Activated naive CD8-positive, alpha-beta T cell (primary cell): Measurements from ENCODE around the gene COL5A3.
"Not testable (repeated sequence)": the region's sequence is repeated elsewhere in the genome, so short reads cannot be mapped to it uniquely, and the experiment has no call there.

Experiments
- H3K27ac Mint-ChIP-seq: one replicate; pipeline ENCODE4 v1.8.0; 2021; ENCODE audit warnings: mixed read lengths
- H3K27me3 Mint-ChIP-seq: one replicate; pipeline ENCODE4 v1.8.0; 2021; ENCODE audit warnings: mixed read lengths
- H3K36me3 Mint-ChIP-seq: one replicate; pipeline ENCODE4 v1.8.0; 2021; ENCODE audit warnings: mixed read lengths
- H3K4me1 Mint-ChIP-seq: one replicate; pipeline ENCODE4 v1.8.0; 2021; ENCODE audit warnings: low read depth, mixed read lengths
- H3K4me3 Mint-ChIP-seq: one replicate; pipeline ENCODE4 v1.8.0; 2021; ENCODE audit warnings: mild to moderate bottlenecking, mixed read lengths
- H3K9me3 Mint-ChIP-seq: one replicate; pipeline ENCODE4 v1.8.0; 2021; ENCODE audit warnings: low read depth, mixed read lengths

Gene COL5A3

DNA sequence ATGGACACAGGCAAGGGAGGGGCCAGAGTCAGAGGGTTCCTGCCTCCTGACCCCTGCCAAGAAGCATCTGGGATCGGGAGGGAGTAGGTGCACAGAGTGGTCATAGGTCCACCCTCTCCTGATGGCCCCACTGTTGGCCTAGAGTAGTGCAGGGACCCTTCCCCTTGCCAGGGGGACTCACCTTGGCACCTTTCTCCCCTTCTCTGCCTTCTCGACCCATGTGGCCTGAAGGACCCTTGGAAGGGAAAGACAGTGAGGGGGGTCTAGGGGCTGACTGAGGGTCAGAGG, 40.7 kb downstream of the COL5A3 start:
- H3K36me3 Mint-ChIP-seq: no peaks in the 10 kb centered on the region
- no peak overlapping the region for H3K27ac Mint-ChIP-seq
- peaks cover 6% of the 10 kb centered on the region for H3K9me3 Mint-ChIP-seq
- no peak overlapping the region for H3K4me3 Mint-ChIP-seq
- H3K27me3 Mint-ChIP-seq: peaks cover 25% of the 10 kb centered on the region
- H3K4me1 Mint-ChIP-seq: peaks cover 2% of the 10 kb centered on the region

DNA sequence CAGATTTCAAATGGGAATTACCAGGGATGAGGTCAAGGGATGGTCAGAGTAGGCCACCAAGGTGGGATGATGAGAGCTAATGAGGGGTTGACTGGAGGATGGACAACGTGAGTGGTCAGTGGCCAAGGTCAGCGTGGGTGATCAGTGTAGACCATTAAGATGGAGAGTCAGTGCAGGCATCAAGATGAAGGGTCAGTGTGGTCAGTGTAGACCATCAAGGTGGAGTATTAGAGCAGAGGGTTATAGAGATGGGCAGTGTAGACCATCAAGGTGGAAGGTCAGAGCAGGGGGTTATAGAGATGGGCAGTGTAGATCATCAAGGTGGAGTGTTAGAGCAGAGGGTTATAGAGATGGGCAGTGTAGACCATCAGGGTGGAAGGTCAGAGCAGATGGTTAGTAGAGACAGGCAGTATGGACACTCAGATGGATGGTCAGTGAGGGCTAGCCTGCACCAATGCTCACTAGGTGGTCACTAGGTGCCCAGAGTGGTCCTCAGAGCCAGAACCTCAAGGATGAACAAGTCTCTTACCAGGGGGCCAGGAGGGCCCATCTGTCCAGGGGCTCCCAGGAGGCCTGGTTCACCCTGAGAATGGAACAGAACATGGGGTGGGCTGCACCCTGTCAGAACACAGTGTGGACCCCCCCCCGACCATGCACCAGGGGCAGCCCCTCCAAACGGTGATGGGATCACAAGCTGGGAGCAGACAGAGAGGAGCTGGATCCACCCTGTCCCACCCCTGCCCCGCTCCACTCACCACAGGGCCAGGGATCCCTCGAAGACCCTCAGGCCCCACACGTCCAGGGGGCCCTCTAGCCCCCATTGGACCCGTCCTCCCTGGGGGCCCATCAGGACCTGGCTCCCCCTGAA, 41.2 kb downstream of the COL5A3 start:
- peaks cover 25% of the 10 kb centered on the region for H3K27me3 Mint-ChIP-seq
- H3K4me1 Mint-ChIP-seq: peaks cover 2% of the 10 kb centered on the region
- H3K36me3 Mint-ChIP-seq: no peaks in the 10 kb centered on the region
- H3K4me3 Mint-ChIP-seq: no peak overlapping the region
- peaks cover 6% of the 10 kb centered on the region for H3K9me3 Mint-ChIP-seq
- H3K27ac Mint-ChIP-seq: no peak overlapping the region

DNA sequence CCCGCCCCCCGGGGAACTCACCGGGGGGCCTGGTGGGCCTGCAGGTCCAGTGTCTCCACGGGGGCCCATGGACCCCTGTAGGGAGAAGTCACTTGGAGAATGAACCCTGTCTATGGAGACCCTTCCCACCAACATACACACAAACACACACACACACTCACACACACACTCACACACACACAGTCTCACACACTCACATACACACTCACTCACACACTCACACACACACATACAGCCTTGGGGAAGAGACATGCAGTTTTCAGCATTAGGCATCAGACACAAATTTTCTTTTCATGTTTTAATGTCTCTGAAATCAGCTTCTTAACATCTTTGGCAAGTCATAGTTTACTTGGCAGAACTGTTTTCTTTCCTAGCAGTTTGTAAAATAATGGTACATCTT, 43.0 kb downstream of the COL5A3 start:
- Mint-ChIP-seq H3K4me3 (no peak overlapping the region), H3K36me3 (no peaks in the 10 kb centered on the region), H3K27ac (no peak overlapping the region), H3K4me1 (peaks cover 2% of the 10 kb centered on the region), H3K27me3 (peaks cover 31% of the 10 kb centered on the region), H3K9me3 (peaks cover 6% of the 10 kb centered on the region)

DNA sequence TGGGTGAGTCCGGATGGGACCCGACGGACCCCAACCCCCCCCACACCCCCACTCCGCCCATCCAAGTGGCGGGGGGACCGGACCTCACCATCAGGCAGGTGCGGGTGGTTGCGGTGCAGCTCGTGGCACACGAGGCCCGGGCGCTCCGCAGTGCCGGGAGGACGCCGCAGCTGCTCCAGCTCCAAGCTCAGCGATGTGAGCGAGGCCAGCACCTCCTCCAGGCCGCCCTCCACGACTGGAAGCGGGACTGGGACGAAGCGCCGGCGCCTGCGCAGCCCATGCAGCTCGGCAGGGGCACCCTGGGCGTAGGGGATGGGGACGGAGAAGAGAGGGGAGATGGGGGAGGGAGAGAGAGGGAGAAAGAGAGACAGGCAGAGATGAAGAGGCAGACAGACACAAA, 43.9 kb downstream of the COL5A3 start:
- Mint-ChIP-seq H3K27ac (no peak overlapping the region), H3K4me1 (peaks cover 2% of the 10 kb centered on the region), H3K4me3 (no peak overlapping the region), H3K9me3 (no peaks in the 10 kb centered on the region), H3K36me3 (no peaks in the 10 kb centered on the region), H3K27me3 (peaks cover 30% of the 10 kb centered on the region)

DNA sequence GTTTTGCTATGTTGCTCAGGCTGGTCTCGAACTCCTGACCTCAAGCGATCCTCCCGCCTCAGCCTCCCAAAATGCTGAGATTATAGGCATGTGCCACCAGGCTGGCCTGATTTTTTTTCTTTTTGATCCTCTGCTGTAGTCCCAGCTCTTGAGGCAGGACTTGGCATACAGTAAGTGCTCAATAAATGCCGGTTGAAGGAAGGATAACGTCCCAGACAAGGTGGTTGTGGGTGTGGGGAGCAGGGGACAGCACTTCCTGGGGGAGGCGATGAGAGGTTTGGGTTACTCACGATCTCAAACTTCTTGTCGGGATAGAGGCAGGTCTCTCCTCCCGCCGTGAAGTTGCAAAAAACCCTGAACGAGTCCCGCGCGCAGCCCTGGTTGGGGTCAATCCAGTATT, 44.3 kb downstream of the COL5A3 start:
- Mint-ChIP-seq H3K27me3 (peaks cover 31% of the 10 kb centered on the region), H3K36me3 (no peaks in the 10 kb centered on the region), H3K27ac (no peak overlapping the region), H3K9me3 (no peaks in the 10 kb centered on the region), H3K4me1 (peaks cover 2% of the 10 kb centered on the region), H3K4me3 (no peak overlapping the region)

DNA sequence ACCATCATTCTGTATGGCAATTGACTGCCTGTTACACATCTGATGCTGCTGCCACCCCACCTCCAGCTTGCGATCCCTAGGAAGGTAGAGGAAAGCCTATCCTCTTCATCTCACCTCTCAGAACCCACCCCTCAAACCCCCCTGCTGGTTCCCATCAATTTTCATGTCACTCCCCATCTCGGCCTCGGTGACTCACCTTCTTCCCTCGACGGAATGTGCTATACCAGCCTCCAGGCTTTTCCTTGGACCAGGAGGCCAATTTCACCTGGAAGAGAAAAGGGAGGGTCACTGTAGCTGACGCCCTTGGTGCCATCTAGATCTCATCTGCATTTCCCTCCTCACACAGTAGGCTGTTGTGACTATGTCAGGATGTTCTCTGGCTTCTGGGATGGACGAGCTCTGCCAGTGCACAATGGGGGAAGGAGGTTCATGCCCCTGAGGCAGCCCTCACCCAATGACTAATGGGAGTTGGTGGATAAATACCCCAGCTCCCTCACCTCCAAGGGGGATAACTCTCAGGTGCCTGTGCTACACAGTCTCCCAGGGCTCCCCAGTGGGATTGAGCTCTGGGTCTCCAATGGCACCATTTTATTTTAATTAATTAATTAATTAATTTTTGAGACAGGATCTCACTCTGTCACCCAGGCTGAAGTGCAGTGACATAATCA, 47.5 kb downstream of the COL5A3 start:
- Mint-ChIP-seq H3K27ac (no peak overlapping the region), H3K36me3 (no peaks in the 10 kb centered on the region), H3K9me3 (no peaks in the 10 kb centered on the region), H3K4me1 (peaks cover 2% of the 10 kb centered on the region), H3K4me3 (no peak overlapping the region), H3K27me3 (peaks cover 23% of the 10 kb centered on the region)

DNA sequence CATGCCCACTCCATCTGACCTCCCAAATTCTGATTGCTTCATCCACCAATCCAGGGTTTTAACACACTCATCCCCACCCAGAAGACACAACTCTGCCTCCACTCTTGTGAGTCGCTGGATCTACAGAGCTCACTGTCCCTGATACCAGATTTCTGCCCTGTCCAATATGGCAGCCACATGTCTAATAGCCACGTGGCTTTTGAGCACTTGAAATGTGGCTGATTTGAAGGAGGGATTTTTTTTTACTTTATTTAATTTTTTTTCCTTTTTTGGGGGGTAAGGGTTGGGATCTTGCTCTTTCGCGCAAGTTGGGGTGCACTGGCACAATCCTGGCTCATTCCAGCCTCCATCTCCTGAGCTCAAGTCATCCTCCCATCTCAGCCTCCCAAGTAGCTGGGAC, 49.2 kb downstream of the COL5A3 start:
- H3K27me3 Mint-ChIP-seq: peaks cover 19% of the 10 kb centered on the region
- no peaks in the 10 kb centered on the region for H3K36me3 Mint-ChIP-seq
- no peak overlapping the region for H3K27ac Mint-ChIP-seq
- no peaks in the 10 kb centered on the region for H3K9me3 Mint-ChIP-seq
- H3K4me1 Mint-ChIP-seq: no peaks in the 10 kb centered on the region
- no peak overlapping the region for H3K4me3 Mint-ChIP-seq

DNA sequence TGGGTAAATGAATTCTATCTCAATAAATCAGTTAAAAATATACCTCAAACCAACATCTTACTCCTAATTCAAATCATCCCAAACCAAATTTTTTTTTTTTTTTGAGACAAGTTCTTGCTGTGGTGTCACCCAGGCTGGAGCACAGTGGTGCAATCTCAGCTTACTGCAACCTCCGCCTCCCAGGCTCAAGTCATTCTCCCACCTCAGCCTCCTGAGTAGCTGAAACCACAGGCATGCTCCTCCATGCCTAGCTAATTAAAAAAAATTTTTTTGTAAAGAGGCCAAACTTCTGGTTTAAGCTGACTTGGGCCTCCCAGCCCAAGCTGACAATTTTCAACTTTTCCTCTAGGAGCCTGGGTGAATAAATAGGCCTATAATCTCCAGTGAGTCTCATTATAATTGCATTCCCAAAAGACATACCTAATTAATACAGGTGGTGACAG, 51.9 kb downstream of the COL5A3 start:
- Mint-ChIP-seq H3K36me3 (no peaks in the 10 kb centered on the region), H3K4me1 (no peaks in the 10 kb centered on the region), H3K4me3 (no peak overlapping the region), H3K27me3 (peaks cover 15% of the 10 kb centered on the region), H3K27ac (no peak overlapping the region), H3K9me3 (no peaks in the 10 kb centered on the region)

DNA sequence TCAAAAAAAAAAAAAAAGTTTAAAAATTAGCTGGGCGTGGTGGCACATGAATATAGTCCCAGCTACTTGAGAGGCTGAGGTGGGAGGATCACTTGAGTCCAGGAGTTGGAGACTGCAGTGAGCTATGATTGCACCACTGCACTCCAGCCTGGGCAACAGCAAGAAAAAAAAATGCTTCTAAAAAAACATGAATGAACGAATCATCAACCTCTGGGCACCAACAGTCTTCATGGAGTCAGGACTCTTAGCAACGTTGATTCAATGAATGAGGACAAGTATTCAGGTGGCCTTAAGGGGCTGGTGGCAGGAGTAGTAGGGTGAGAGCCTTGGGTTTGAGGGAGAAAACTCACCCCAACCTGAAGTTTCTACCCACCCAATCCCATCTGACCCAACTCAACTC, 53.3 kb downstream of the COL5A3 start:
- no peaks in the 10 kb centered on the region for H3K36me3 Mint-ChIP-seq
- H3K4me3 Mint-ChIP-seq: no peak overlapping the region
- no peak overlapping the region for H3K27ac Mint-ChIP-seq
- H3K9me3 Mint-ChIP-seq: no peaks in the 10 kb centered on the region
- H3K4me1 Mint-ChIP-seq: no peaks in the 10 kb centered on the region
- H3K27me3 Mint-ChIP-seq: peaks cover 9% of the 10 kb centered on the region

DNA sequence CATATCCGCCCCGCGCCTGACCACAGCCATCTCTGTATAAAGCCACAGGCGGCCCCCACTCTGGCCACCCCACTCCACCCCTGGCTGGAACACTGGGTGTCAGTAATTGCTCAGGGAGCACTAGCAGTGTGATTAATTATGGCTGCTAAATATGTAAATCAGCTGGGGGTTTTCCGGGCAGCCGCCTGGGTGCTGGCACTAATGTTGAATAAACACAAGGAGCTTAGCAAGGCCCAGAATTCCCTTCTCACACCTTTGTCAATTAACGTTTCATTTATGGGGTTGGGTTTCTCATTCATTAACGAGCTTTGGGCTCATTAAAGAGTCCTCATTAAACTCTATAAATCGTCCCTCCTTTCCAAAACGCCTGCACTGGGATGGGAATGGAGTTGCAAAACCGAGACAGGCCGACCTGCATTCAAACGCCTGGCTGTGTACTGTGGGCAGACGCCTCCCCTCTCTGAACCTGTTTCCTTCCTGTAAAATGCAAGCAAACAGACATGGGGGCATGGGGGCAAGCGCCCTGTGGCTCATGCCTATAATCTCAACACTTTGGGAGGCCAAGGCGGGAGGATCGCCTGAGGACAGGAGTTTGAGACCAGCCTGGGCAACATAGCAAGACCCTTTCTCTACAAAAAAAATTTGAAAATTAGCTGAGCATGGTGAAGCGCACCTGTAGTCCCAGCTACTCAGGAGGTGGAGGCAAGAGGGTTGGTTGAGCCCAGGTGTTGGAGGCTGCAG, 56.3 kb downstream of the COL5A3 start:
- H3K4me1 Mint-ChIP-seq: no peaks in the 10 kb centered on the region
- peaks cover 7% of the 10 kb centered on the region for H3K27me3 Mint-ChIP-seq
- no peaks in the 10 kb centered on the region for H3K9me3 Mint-ChIP-seq
- H3K27ac Mint-ChIP-seq: no peak overlapping the region
- H3K36me3 Mint-ChIP-seq: no peaks in the 10 kb centered on the region
- no peak overlapping the region for H3K4me3 Mint-ChIP-seq

DNA sequence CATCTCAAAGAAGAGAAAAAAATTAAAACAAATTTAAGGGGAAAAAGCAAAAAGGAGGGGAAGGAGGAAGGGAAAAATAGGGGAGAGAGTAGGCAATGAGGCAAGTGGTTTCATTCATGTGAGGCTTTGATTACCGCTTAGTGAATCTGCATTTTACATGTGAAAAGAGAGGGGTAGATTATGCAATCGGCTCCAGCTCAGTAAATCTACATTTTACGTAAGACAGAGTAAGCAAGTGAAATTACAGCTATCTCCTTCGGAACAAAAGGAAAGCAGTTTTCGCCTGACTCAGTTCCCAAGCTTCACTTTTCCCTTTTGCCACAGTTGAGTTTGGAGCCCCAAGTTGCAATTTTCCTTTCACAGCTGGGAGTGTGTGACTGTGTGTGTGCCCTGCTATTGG, 58.0 kb downstream of the COL5A3 start:
- no peaks in the 10 kb centered on the region for H3K9me3 Mint-ChIP-seq
- no peak overlapping the region for H3K27ac Mint-ChIP-seq
- H3K27me3 Mint-ChIP-seq: peaks cover 5% of the 10 kb centered on the region
- H3K36me3 Mint-ChIP-seq: no peaks in the 10 kb centered on the region
- H3K4me3 Mint-ChIP-seq: no peak overlapping the region
- H3K4me1 Mint-ChIP-seq: no peaks in the 10 kb centered on the region

DNA sequence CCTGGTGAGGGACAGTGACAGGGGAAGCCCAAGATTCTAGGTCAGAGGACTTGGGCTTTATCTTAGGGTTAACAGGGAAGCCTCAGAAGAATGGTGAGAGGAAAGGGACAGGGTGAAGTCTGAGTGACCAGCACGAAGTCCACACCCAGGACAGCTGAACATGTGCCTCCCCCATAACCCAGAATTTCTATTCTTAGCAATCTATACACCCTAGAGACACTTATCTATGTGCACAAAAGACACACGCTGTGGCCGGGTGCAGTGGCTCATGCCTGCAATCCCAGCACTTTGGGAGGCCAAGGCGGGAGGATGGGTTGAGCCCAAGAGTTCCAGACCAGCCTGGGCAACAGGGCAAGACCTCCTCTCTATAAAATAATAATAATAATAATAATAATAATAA, 62.9 kb downstream of the COL5A3 start:
- H3K4me3 Mint-ChIP-seq: no peak overlapping the region
- H3K36me3 Mint-ChIP-seq: peaks cover 1% of the 10 kb centered on the region
- no peaks in the 10 kb centered on the region for H3K9me3 Mint-ChIP-seq
- H3K4me1 Mint-ChIP-seq: peaks cover 2% of the 10 kb centered on the region
- H3K27me3 Mint-ChIP-seq: peaks cover 7% of the 10 kb centered on the region
- no peak overlapping the region for H3K27ac Mint-ChIP-seq

DNA sequence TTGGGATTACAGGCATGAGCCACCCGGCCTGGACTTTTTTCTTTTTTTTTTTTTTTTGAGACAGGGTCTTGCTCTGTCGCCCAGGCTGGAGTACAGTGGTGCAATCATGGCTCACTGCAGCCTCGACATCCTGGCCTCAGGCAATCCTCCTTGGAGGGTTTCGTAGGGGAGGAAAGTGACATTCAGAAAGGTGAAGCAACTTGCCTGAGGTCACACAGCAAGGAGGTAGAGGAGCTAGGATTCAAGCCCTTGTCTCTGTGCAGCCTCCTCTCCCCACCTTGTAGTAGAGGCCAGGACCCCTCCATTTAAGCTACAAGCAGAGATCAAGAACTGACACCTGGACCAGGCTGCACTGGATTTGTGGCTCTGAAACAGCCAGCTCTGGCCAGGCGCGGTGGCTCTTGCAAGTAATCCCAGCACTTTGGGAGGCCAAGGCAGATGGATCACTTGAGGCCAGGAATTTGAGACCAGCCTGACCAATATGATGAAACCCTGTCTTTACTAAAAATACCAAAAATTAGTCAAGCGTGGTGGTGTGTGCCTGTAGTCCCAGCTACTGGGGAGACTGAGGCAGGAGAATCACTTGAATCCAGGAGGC, 63.7 kb downstream of the COL5A3 start:
- H3K9me3 Mint-ChIP-seq, H3K4me3 Mint-ChIP-seq, H3K36me3 Mint-ChIP-seq, H3K4me1 Mint-ChIP-seq, H3K27ac Mint-ChIP-seq: not testable (repeated sequence)
- peaks cover 11% of the 10 kb centered on the region for H3K27me3 Mint-ChIP-seq

DNA sequence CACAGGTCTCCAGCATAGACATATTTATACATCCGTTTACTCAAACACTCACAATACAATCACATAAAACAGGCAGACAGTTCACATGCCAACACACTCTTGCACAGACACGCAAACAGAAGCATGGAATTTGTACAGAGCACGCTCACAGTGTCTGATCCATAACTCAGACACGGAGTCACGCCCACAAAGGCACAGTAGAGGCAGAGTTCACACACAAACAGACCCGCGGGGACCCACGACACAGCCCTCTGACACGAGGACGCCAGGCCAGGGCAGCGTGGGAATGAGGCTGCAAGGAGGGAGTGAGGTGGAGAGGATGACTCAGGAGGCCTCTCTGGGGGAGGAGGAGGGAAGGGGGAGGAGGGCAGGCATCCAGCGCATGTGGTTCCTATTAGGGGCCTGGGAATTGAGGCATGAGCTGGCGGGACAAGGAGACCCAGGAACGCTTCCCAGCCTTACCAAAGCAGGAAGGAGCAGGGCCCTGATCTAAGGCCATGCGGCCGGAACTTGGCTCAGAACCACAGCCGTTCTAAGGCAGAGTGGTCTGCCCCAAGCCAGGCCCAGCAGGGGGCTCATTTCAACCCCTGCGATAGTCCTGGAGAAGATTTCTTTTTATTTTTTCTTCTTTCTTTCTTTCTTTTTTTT, 64.9 kb downstream of the COL5A3 start:
- Mint-ChIP-seq H3K4me3 (no peak overlapping the region), H3K36me3 (peaks cover 7% of the 10 kb centered on the region), H3K9me3 (peaks cover 5% of the 10 kb centered on the region), H3K27me3 (peaks cover 19% of the 10 kb centered on the region), H3K4me1 (peaks cover 2% of the 10 kb centered on the region), H3K27ac (no peak overlapping the region)

DNA sequence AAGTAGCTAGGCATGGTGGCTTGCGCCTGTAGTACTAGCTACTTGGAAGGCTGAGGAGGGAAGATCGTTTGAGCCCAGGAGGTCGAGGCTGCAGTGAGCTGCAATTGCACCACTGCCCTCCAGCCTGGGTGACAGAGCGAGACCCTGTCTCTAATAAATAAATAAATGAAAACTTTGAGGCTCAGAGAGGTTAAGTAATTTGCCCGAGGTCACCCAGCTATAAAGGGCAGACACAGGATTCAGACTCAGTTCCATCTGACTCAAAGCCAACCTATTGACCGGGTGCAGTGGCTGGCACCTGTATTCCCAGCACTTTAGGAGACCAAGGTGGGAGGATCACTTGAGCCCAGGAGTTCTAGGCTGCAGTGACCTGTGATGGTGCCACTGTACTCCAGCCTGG, 66.6 kb downstream of the COL5A3 start:
- H3K9me3 Mint-ChIP-seq: peaks cover 5% of the 10 kb centered on the region
- no peak overlapping the region for H3K27ac Mint-ChIP-seq
- peaks cover 2% of the 10 kb centered on the region for H3K4me1 Mint-ChIP-seq
- H3K36me3 Mint-ChIP-seq: peaks cover 7% of the 10 kb centered on the region
- no peak overlapping the region for H3K4me3 Mint-ChIP-seq
- peaks cover 24% of the 10 kb centered on the region for H3K27me3 Mint-ChIP-seq
